Measurements from ENCODE around the gene TMEM144.
"Not testable (repeated sequence)": the region's sequence is repeated elsewhere in the genome, so short reads cannot be mapped to it uniquely, and the experiment has no call there.

TMEM144 gene

DNA sequence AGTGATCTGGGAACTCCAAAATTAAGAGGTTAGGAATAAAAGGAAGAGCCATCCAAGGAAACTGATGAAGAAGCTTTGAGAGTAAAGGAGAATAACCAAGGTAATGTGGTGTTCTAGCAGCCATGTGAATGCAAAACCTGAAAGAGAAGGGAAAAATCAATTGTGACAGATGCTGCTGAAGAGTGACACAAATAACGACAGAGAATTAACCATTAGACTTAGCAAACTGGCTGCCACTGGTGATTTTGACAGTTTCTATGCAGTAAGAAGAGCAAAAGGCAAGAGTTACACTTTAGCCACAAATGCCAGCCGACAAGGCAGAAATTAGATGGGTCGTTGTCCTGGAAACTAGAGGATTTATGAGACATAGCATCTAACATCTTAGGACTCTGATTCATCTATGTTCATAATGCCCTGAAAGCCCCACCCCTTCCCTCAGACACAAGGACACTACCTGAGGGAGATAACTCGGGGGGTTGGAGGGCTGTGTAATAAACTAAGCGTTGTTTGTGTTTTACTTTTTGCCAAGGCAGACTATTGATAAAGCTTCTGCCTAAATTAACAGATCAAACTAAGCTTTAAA is 13.0 kb upstream of the TMEM144 start:
- no peaks in the 10 kb centered on the region for H3K4me1 ChIP-seq (ENCODE audit: insufficient read depth, low read length)
- H2AFZ ChIP-seq (ENCODE audit: low read depth, low read length): no peak overlapping the region
- H3K36me3 ChIP-seq (ENCODE audit: insufficient read depth, low read length): no peaks in the 10 kb centered on the region
- no peak overlapping the region for H3K4me3 ChIP-seq (ENCODE audit: low read length)
- no peaks in the 10 kb centered on the region for H3K9me3 ChIP-seq (ENCODE audit: low read length)
- H3K27me3 ChIP-seq (ENCODE audit: insufficient read depth, low read length): no peaks in the 10 kb centered on the region

DNA sequence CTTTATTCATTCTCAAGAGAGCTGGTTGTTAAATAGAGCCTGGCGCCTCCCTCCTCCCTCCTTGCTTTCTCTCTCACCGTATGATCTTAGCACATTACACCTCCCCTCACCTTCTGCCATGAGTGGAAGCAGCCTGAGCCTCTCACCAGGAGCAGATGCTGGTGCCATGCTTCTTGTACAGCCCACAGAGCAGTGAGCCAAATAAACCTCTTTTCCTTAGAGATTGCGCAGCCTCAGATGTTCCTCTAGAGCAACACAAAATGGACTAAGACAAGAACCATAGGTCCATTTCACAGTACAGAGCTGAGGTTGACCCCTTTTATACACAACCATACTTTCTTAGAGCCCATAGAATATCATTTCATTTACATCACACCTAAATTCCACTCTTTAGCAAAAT is 10.1 kb upstream of the TMEM144 start:
- Histone ChIP-seq H3K9me3 (ENCODE audit: low read length) (no peaks in the 10 kb centered on the region), H3K4me1 (ENCODE audit: insufficient read depth, low read length) (no peaks in the 10 kb centered on the region), H2AFZ (ENCODE audit: low read depth, low read length) (no peak overlapping the region), H3K36me3 (ENCODE audit: insufficient read depth, low read length) (no peaks in the 10 kb centered on the region), H3K4me3 (ENCODE audit: low read length) (no peak overlapping the region), H3K27me3 (ENCODE audit: insufficient read depth, low read length) (no peaks in the 10 kb centered on the region)

DNA sequence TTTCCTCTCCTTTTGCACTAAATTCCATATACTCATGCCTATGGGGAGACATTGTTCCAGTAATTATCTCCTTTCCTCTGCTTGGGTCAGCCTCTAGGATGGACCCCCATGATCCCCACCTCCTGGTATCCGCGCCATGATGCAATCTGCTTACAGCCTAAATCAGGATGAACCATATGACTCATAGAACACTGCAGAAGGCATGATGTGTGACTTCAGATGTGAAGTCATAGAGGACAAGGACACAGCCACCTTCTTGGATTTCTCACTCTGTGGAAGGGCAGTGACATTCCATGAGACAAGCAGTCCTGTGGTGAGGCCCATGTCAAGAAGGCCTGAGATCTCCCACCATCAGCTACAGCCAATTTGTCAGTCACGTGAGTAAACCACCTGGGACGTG is 9.0 kb upstream of the TMEM144 start:
- no peaks in the 10 kb centered on the region for H3K27me3 ChIP-seq (ENCODE audit: insufficient read depth, low read length)
- H3K36me3 ChIP-seq (ENCODE audit: insufficient read depth, low read length): no peaks in the 10 kb centered on the region
- H3K4me3 ChIP-seq (ENCODE audit: low read length): no peak overlapping the region
- no peak overlapping the region for H2AFZ ChIP-seq (ENCODE audit: low read depth, low read length)
- H3K4me1 ChIP-seq (ENCODE audit: insufficient read depth, low read length): no peaks in the 10 kb centered on the region
- H3K9me3 ChIP-seq (ENCODE audit: low read length): no peaks in the 10 kb centered on the region

DNA sequence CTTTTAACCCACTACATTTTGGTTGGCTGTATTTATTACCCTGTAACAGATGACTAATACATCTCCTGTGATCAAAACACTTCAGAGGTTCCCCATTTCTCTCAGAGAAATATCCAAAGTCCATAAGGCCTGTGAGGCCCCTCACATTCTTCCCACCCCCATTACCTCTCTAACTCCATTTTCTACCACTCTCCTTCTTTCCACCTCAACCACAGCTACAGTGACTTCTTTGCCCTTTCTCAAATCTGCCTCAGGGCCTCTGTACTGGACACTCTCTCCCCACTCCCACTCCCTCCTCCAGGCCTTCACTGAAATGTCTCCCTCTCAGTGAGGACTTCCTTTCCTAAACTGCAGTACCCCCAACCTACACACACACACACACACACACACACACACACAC is 8.4 kb upstream of the TMEM144 start:
- Histone ChIP-seq H3K4me1 (ENCODE audit: insufficient read depth, low read length) (no peaks in the 10 kb centered on the region), H2AFZ (ENCODE audit: low read depth, low read length) (no peak overlapping the region), H3K4me3 (ENCODE audit: low read length) (no peak overlapping the region), H3K9me3 (ENCODE audit: low read length) (no peaks in the 10 kb centered on the region), H3K27me3 (ENCODE audit: insufficient read depth, low read length) (no peaks in the 10 kb centered on the region), H3K36me3 (ENCODE audit: insufficient read depth, low read length) (no peaks in the 10 kb centered on the region)

DNA sequence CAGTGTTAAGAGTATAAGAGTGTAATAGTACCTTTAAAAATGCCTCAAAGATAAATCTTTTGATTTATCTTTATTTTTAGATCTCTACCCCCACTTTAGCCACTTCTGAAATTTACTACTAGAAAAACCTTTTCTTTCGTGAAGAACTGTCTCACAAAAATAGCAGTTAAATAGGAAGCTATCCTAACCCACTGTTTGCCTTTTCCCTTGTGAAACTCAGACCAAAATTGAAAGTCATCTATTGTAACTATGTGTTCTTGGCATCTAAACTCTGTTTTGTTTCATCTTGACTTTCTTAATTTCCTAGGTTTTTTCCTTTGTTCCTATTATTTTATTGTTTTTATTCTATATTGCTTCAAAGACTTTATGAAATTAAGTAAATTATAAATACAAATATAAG is 7.8 kb upstream of the TMEM144 start:
- Histone ChIP-seq H3K36me3 (ENCODE audit: insufficient read depth, low read length) (no peaks in the 10 kb centered on the region), H2AFZ (ENCODE audit: low read depth, low read length) (no peak overlapping the region), H3K9me3 (ENCODE audit: low read length) (no peaks in the 10 kb centered on the region), H3K27me3 (ENCODE audit: insufficient read depth, low read length) (no peaks in the 10 kb centered on the region), H3K4me3 (ENCODE audit: low read length) (no peak overlapping the region), H3K4me1 (ENCODE audit: insufficient read depth, low read length) (no peaks in the 10 kb centered on the region)

DNA sequence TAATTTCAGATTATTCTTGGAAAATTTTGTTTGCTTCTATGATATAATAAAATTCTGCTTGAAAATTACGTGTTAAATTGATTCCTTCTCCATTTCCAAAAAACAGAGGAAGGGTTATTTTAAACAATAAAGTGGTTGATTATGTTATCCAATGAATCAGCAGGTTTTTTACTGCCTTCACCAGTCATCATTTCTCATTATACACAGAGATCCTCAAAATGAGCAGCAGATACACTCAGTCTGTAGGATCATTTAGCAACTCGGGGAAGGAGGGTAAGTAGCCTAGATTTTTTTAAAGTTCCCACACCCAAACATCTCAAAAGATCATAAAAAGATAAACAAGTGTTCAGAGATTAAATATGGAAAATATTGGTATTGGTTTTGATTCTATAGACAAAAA is 6.8 kb upstream of the TMEM144 start:
- Histone ChIP-seq H3K36me3 (ENCODE audit: insufficient read depth, low read length) (no peaks in the 10 kb centered on the region), H3K27me3 (ENCODE audit: insufficient read depth, low read length) (no peaks in the 10 kb centered on the region), H3K4me1 (ENCODE audit: insufficient read depth, low read length) (no peaks in the 10 kb centered on the region), H3K9me3 (ENCODE audit: low read length) (no peaks in the 10 kb centered on the region), H3K4me3 (ENCODE audit: low read length) (no peak overlapping the region), H2AFZ (ENCODE audit: low read depth, low read length) (no peak overlapping the region)

DNA sequence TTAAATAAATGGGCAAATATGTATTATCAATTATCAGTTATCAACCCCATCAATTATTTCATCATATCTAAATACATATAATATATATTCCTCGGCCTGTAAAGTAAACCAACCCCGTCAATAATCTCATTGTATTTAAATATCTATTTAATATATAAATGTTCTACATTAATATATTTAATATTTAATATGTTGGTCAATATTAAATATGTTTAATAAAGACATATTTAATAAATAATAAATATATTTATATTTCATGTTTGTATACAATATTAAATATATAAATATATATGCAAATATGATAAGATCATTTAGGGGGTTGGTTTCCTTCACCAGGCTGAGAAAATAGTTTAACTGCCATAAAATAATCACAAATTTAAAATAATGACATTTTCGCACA is 6.4 kb upstream of the TMEM144 start:
- Histone ChIP-seq H3K9me3 (ENCODE audit: low read length) (no peaks in the 10 kb centered on the region), H3K4me1 (ENCODE audit: insufficient read depth, low read length) (no peaks in the 10 kb centered on the region), H2AFZ (ENCODE audit: low read depth, low read length) (no peak overlapping the region), H3K27me3 (ENCODE audit: insufficient read depth, low read length) (no peaks in the 10 kb centered on the region), H3K36me3 (ENCODE audit: insufficient read depth, low read length) (no peaks in the 10 kb centered on the region), H3K4me3 (ENCODE audit: low read length) (no peak overlapping the region)

DNA sequence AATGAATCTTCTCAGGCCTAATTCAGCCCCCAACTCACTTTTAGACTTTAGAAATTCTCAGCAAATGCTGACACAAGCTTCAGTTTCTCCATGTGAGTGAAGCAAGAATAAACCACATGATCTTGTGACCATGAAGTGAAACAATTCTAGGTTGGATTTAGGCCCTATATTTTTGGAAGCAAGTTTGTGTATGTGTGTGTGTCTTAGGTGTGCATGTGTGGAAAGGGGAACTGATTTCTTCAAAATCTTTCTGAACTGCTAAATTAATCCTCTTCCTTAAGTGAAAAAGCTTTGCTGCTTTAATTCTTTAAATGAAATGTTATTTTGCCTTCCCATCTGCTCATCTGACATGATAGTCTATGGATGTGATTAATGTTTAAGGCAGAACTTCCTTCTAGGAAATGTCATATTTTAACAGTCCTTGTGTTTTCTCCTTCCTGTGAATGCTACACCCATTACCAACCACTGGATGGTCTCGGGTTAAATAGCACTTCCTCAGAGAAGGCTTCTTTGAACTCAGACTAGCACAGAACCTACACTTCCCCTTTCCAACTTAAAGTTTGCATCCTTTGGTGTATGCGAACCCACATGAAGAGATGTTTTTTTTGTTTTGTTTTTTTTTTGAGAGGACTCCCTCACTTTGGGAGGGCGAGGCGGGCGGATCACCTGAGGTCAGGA is 1.2 kb upstream of the TMEM144 start:
- H3K27me3 ChIP-seq (ENCODE audit: insufficient read depth, low read length): peaks cover 3% of the 10 kb centered on the region
- H3K4me3 ChIP-seq (ENCODE audit: low read length): no peak overlapping the region
- H3K36me3 ChIP-seq (ENCODE audit: insufficient read depth, low read length): no peaks in the 10 kb centered on the region
- no peaks in the 10 kb centered on the region for H3K9me3 ChIP-seq (ENCODE audit: low read length)
- no peak overlapping the region for H2AFZ ChIP-seq (ENCODE audit: low read depth, low read length)
- H3K4me1 ChIP-seq (ENCODE audit: insufficient read depth, low read length): peaks cover 6% of the 10 kb centered on the region

DNA sequence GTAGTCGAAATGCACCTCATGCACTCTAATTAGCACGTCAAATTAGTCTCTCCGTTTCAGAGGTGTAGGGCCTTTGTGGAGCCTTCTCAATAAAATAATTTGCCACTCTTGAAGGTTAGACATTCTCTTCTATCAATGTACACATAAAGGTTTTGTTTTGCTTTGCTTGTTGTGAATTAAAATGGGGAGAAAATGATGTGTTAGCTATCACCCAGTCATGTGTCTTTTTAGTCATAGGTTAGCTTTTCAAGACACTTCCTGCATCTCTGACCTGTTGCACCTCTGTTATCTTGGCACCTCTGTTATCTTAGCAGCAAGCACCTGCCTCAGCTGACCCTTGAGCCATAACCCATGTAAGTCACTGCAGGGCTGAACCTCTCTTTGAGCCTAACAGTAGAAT is 936 bp downstream of the TMEM144 start:
- Histone ChIP-seq H3K36me3 (ENCODE audit: insufficient read depth, low read length) (no peaks in the 10 kb centered on the region), H3K4me1 (ENCODE audit: insufficient read depth, low read length) (peaks cover 6% of the 10 kb centered on the region), H3K27me3 (ENCODE audit: insufficient read depth, low read length) (peaks cover 3% of the 10 kb centered on the region), H2AFZ (ENCODE audit: low read depth, low read length) (no peak overlapping the region), H3K9me3 (ENCODE audit: low read length) (no peaks in the 10 kb centered on the region), H3K4me3 (ENCODE audit: low read length) (no peak overlapping the region)

DNA sequence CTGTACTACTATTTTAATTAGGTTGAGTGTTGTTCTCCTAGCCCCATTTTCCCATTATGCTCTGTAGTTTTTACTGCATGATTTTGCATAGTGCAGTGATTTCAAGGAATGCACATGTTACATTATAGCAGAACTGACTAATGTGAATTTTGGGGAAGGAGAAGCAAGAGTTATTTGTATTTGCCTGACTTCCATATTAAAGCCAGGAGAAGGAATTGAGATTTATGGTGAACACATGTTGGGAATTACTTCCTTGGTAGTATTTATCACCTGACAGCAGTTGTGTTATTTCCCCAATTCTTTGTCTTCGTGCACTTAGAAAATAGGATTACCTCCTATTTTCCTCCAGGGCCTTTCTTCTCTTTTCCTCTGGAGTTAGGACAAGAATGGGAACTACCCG is 3.2 kb downstream of the TMEM144 start:
- Histone ChIP-seq H3K4me3 (ENCODE audit: low read length) (no peak overlapping the region), H2AFZ (ENCODE audit: low read depth, low read length) (no peak overlapping the region), H3K36me3 (ENCODE audit: insufficient read depth, low read length) (no peaks in the 10 kb centered on the region), H3K9me3 (ENCODE audit: low read length) (no peaks in the 10 kb centered on the region), H3K4me1 (ENCODE audit: insufficient read depth, low read length) (peaks cover 6% of the 10 kb centered on the region), H3K27me3 (ENCODE audit: insufficient read depth, low read length) (peaks cover 3% of the 10 kb centered on the region)

DNA sequence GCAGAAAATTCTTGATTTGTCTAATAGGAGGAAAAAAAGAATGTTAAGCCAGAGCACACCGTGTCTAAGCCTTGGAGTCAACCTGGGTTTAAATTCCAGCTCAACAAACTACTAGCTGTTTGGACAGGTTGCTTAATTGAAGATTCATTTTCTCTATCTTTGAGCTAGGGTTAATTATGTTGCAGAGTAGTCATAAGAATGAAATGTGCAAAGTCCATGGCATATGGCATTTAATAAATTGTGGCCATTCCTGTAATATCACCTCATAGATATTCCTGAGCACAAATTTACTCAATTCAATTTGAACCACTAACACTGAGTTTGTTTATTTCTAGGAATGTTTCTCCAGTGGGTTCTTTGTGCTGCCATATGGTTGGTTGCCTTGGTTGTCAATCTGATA is 4.6 kb downstream of the TMEM144 start:
- Histone ChIP-seq H3K9me3 (ENCODE audit: low read length) (no peaks in the 10 kb centered on the region), H3K4me3 (ENCODE audit: low read length) (no peak overlapping the region), H2AFZ (ENCODE audit: low read depth, low read length) (no peak overlapping the region), H3K36me3 (ENCODE audit: insufficient read depth, low read length) (no peaks in the 10 kb centered on the region), H3K27me3 (ENCODE audit: insufficient read depth, low read length) (no peaks in the 10 kb centered on the region), H3K4me1 (ENCODE audit: insufficient read depth, low read length) (peaks cover 6% of the 10 kb centered on the region)

DNA sequence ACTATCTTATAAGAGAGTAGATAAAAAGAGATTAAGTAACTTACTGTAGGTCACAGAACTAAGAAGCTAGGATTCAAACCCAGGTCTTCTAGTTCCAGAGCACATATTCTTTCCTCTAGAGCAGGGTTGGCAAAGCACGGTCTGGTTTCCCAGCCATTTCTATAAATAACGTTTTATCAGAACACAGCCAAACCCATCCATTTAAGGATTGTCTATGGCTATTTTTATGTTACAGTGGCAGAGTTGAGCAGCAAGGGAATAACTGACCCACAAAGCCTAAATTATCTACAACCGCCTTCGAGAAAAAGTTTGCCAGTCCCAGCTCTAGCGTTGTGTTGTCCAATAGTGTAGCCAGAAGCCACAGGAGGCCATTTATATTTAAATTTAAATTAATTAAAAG is 7.5 kb downstream of the TMEM144 start:
- Histone ChIP-seq H3K4me1 (ENCODE audit: insufficient read depth, low read length) (no peaks in the 10 kb centered on the region), H2AFZ (ENCODE audit: low read depth, low read length) (no peak overlapping the region), H3K27me3 (ENCODE audit: insufficient read depth, low read length) (no peaks in the 10 kb centered on the region), H3K4me3 (ENCODE audit: low read length) (no peak overlapping the region), H3K36me3 (ENCODE audit: insufficient read depth, low read length) (no peaks in the 10 kb centered on the region), H3K9me3 (ENCODE audit: low read length) (no peaks in the 10 kb centered on the region)

DNA sequence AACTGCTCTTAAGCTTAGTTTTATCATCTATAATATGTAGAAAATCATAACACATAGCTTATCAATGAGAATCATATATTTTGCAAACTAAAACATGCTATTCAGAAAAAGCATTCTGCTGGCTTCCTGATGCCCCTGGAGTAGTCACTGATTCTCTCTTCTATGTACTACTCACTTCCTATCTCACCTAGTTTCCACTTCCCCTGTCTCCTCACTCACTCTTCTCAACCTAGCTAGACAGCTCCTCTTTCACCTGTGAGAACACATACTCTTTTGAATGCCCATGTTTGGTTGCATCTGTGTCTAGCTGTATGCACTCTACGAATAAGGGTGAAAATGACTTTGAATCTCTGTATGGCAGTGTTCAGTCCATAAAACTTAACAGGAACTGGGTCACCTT is 9.3 kb downstream of the TMEM144 start:
- Histone ChIP-seq H2AFZ (ENCODE audit: low read depth, low read length) (no peak overlapping the region), H3K36me3 (ENCODE audit: insufficient read depth, low read length) (no peaks in the 10 kb centered on the region), H3K4me1 (ENCODE audit: insufficient read depth, low read length) (no peaks in the 10 kb centered on the region), H3K9me3 (ENCODE audit: low read length) (no peaks in the 10 kb centered on the region), H3K4me3 (ENCODE audit: low read length) (no peak overlapping the region), H3K27me3 (ENCODE audit: insufficient read depth, low read length) (no peaks in the 10 kb centered on the region)

DNA sequence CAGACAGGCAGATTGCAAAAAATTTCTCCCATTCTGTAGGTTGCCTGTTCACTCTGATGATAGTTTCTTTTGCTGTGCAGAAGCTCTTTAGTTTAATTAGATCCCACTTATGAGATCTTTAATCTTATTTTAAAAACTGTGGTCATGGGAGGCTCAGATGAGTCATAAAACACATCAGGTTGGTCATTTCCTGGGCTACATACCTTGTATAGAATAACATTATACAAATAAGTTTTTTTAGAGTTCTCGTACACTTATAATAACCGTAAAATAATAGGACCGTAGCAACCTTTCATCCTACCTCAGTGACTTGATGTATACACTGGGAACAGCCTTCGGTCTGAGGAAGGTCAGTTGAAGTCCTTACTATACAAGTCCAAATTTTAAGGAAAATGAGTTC is 14.0 kb downstream of the TMEM144 start:
- H3K4me3 ChIP-seq (ENCODE audit: low read length); H3K9me3 ChIP-seq (ENCODE audit: low read length); H3K27me3 ChIP-seq (ENCODE audit: insufficient read depth, low read length); H3K4me1 ChIP-seq (ENCODE audit: insufficient read depth, low read length); H3K36me3 ChIP-seq (ENCODE audit: insufficient read depth, low read length); H2AFZ ChIP-seq (ENCODE audit: low read depth, low read length): not testable (repeated sequence)

Measured in neuron (in vitro differentiated cells).